LoVo (cell line): Measurements from ENCODE around the gene CCDC146.
"Not testable (repeated sequence)": the region's sequence is repeated elsewhere in the genome, so short reads cannot be mapped to it uniquely, and the experiment has no call there.

Experiments used
- DNase-seq: peaks from one replicate; pipeline ENCODE4 v3.0.0-alpha.2; 2016; ENCODE audit warnings: low spot score

CCDC146 gene, protein sequence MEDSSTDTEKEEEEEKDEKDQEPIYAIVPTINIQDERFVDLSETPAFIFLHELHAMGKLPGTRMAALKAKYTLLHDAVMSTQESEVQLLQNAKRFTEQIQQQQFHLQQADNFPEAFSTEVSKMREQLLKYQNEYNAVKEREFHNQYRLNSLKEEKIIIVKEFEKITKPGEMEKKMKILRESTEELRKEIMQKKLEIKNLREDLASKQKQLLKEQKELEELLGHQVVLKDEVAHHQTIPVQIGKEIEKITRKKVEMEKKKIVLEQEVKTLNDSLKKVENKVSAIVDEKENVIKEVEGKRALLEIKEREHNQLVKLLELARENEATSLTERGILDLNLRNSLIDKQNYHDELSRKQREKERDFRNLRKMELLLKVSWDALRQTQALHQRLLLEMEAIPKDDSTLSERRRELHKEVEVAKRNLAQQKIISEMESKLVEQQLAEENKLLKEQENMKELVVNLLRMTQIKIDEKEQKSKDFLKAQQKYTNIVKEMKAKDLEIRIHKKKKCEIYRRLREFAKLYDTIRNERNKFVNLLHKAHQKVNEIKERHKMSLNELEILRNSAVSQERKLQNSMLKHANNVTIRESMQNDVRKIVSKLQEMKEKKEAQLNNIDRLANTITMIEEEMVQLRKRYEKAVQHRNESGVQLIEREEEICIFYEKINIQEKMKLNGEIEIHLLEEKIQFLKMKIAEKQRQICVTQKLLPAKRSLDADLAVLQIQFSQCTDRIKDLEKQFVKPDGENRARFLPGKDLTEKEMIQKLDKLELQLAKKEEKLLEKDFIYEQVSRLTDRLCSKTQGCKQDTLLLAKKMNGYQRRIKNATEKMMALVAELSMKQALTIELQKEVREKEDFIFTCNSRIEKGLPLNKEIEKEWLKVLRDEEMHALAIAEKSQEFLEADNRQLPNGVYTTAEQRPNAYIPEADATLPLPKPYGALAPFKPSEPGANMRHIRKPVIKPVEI

DNA sequence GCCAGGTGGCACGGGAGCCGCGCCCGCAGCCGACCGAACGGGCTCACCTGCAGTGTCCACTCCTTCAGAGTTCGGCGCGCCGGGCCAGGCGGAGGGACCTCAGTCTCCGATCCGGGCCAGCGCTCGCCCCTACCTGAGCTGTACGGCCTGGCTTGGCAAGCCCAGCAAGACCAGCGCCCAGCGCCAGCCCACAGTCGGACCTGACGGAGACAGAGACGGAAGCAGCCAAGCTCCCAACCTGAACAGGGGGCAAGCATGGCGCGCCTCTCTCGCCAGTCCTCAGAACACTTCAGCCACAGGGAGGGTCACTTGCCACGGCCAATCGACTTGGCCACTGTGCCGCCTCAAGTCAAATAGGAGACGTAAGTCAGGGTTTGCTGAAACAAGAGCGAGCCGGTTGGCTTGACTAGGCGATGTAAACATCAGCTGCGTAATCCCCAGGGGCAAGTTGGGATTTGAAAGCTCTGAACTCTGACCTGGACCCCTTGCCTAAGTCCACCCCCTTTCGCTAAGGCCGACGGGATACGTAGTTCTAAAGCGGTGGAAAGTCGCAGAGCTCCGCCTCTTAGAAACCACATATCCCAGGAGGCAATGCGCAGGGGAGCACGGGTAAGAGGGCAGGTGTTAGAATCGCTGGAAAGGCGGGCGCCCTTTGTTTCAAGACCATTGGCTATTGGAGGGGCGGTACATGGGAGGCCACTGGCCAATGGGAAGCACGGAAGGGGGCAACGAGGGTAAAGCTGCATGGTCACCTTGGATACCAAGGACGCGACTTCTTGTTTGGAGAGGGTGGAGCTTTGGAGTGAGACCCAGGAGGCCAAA lies at the start of gene CCDC146:
TSS of gene CCDC146 (plus strand) at position 756 of the 822 bp plus-strand sequence. CDS start 45,054 bp downstream, outside the sequence.
- peak; percentile 100 for DNase-seq

DNA sequence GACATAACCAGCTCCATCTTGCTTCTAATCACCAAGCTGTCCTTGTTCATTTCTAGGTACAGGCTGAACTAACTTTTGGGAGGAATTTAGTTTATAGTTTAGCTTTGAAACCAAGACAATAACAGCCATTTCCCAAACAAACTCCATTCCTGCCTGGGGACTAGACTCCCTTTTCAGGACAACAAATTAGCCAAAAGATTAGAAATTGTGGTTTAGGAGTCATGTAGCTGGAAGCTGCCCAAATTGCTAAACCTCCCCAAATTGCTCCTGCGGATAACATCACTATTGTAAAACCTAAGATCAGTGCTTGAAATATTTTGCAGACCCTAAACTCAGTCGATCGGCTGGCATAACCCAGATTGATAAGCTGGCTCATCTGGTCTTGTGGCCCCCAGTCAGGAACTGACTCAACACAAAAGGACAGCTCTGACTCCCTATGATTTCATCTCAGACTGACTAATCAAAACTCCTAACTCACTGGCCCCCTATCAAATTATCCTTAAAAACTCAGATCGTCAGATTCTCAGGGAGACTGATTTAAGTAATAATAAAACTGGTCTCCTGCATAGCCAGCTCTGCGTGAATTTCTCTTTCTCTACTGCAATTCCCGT lies 47.5 kb upstream of the CCDC146 start:
- DNase-seq: not testable (repeated sequence)

DNA sequence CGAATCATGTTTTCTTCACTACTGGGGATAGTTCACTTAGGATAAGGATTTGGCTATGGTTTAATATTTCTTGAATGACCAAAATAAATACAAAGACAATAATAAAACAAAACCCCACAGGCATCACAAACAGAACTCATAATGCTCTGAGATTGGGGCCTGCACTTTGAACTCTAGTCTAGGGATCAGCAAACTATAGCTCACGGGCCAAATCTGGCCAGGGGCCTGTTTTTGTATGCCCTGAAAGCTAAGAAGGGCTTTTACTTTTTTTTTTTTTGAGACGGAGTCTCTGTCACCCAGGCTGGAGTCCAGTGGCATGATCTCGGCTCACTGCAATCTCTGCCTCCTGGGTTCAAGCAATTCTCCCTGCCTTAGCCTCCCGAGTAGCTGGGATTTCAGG lies 45.4 kb upstream of the CCDC146 start:
- not testable (repeated sequence) for DNase-seq

DNA sequence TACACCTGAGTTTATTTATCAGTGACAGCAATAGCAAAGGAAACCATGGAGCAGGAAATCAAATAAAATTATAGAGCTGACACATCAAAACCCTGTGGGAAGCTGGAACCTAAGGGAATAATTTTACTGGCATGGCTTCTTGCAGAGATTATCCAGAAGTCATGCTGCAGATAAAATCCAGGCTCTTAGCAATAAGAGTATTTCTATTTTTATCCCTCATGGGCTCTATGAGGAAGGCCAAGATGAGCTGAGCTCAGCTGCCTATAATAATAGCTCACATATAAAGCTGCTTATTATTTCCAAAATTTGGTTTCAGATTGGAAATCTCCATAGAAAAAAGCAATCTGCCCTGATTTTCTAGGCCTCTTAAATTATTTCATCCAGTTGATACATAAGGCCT lies 43.3 kb upstream of the CCDC146 start:
- DNase-seq: not testable (repeated sequence)

DNA sequence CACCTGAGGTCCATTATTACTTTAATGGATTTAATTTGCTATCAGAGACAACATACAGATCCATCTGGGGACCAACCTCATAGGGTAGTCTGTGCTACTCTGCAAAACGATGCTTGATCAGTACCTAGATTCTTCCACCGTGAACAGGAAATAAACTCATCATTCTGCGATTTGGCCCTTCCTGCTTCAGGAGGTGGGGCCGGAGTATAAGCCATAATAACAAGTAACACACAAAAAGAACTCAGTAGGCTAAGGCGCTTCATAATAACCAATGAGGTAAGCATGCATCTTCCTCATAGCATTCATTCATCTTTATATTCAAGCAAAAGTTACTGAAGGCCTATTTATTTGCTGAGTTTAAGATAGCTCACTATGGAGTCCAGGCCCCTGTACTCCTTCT lies 42.8 kb upstream of the CCDC146 start:
- not testable (repeated sequence) for DNase-seq

DNA sequence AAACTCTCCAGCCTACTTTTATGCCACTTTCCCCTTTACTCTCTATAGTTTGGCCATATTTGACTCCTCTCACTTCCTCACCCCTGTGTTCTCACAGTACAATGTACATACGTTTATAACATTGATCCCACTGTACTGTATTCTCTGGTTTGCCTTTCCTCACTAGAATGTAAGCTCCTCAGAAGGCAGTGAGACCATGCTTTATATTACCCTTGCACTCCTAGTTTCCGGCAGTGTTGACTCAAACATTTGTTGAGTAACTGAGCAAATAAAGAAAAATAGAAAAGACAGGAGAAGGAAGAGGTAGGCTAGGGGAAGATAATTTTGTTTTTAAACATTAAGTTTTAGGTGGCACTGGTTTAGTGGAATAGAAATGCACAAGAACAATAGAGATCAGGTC lies 42.2 kb upstream of the CCDC146 start:
- DNase-seq: not testable (repeated sequence)

DNA sequence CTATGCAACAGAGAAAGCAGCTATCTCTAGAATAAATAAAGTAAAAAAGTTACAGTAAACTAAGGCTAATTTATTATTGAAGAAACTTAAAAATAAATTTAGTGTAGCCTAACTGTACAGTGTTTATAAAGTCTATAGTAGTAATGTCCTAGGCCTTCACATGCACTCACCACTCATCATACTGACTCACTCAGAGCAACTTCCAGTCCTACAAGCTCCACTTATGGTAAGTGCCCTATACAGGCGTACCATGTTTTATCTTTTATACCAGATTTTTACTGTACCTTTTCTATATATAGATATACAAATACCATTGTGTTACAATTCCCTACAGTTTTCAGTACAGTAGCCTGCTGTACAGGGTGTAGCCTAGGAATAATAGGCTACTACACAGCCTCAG lies 40.2 kb upstream of the CCDC146 start:
- not testable (repeated sequence) for DNase-seq

DNA sequence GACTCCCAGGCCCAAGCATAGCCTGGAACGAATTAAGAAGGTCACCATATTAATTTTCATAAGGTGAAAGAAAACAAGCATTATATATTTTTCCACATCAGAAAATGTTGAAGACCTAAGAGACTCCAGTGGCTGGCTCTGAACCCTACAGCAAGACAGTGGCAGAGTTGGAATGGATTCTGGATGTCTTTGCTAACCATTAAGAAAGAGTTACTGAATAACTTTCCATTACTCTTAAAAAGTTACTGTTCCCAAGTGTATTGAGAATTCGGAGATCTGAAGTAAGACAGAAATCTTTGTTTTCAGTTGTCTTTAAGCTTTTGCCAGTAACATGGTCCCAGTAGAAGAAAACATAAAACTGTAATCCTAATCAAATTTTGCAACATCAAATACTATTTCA lies 30.1 kb upstream of the CCDC146 start:
- not testable (repeated sequence) for DNase-seq

DNA sequence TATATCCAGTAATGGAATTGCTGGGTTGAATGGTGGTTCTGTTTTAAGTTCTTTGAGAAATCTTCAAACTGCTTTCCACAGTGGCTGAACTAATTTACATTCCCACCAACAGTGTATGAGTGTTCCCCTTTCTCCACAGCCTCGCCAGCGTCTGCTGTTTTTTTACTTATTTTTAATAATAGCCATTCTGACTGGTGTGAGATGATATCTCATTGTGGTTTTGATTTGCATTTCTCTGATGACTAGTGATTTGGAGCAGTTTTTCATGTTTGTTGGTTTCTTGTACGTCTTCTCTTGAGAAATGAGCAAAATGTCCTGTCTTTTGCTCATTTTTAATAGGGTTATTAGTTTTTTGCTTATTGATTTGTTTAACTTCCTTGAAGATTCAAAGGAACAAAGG lies 21.9 kb upstream of the CCDC146 start:
- not testable (repeated sequence) for DNase-seq

DNA sequence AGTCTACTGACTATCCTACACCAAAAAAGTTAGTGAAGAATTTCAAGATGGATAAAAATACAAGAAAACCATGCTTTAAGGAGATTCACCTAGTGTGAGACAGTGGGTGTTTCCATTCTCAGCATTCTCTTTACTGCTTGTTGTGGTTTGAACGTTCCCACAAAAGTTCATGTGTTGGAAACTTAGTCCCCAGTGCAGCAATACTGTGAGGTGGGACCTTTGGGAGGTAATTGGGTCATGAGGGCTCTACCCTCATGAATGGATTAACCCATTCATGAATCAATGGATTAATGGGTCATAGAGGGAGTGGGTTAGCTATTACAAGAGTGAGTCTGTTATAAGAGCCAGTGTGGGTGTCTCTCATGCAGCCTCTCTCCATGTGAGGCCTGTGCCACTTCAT lies 21.2 kb upstream of the CCDC146 start:
- DNase-seq: not testable (repeated sequence)

DNA sequence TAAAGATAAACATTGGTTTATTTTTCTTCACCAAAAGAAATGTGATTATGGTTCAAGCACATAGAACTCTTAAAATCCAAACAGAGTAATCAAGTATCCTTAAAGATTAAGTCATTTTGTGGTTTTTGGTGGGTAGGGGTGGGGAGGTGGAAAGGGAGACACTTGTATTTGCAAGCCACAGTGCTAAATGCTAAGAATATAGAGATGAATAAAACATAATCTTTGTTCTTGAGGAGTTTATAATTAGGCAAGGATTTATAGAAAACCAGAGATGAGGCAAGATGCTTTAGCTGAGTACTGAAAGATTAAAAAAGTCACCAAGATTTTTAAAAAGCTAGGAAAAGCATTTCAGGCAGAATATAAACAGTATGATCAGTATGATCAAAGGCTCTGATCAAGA lies 19.7 kb upstream of the CCDC146 start:
- DNase-seq: not testable (repeated sequence)

DNA sequence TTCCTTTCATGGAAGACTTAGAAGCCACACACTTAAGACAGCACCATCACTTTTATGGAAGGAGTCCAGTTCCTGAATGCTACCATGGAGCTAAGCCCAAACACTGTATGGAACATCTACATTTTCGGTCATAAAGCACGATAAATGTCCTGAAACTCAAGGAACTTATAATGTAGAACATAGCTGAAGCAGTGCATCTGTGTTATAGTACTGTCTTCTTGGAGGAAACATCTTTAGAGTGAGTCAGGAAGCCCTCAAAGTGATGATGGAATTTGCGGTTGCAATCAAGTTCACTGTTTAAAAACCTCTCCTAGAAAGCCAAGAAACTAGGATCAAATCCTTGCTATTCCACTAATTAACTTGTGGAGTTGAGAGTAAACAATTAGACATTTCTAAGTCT lies 16.5 kb upstream of the CCDC146 start:
- not testable (repeated sequence) for DNase-seq

DNA sequence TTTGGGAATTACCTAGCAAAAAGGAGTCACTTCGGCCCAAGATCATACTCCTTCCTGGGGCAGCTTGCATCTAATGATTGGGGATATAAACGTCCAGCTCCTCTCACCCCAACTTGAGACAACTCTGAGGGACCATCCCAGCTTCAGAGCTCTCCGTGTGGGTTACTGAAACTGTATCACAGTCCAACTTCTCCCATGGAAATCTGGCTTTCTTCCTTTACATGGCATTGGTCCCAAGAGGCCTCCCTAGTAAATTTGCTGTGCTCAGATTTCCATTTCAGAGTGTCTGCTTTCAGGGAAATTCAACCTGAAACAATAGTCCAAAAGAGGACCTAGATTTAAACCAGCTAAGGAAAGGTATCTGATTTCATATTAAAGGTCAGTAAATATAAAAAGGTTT lies 14.8 kb upstream of the CCDC146 start:
- not testable (repeated sequence) for DNase-seq

DNA sequence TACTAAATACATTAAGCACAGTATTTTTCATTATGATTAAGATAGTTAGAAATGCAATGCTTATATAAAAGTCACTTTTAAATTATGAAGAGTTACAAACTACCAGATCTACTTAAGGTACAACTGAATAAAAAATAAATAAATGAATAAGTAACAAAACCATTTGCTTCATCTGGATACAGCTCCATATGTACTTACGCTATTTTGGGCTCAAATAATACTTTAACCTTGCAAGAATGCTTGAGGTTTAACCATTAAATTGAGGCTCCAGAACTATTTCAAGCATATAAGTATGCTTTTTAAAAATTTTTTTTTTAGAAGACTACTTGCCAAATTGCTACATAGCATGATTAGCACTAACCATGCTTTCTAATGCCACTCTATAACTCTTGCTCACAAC lies 14.1 kb upstream of the CCDC146 start:
- not testable (repeated sequence) for DNase-seq

DNA sequence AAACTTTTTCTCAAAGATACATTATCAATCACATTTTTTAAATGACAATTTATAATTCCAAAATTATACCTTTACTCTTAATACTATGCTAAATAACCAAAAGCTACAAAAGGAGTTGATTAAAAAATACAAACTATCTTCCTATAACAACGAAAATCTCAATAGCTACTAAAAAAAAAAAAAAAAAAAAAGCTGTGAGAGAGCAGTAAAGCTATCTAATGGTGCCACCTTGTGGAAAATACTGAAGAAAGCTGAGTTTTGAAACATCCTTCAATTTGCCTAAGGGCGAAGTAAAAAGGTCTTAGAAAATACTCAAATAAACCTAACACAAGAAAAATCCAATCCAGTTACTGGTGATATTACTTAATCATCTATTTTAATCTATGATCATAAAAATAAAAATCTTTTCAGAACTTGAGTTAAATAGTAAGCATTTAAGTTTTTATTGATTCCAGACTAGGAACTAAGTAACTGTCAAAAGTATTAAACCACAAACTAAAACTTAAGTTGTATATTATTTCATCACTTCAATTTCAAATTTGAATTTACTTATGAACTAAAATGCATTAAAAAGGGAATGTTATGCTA lies 9.6 kb upstream of the CCDC146 start:
- DNase-seq: not testable (repeated sequence)

DNA sequence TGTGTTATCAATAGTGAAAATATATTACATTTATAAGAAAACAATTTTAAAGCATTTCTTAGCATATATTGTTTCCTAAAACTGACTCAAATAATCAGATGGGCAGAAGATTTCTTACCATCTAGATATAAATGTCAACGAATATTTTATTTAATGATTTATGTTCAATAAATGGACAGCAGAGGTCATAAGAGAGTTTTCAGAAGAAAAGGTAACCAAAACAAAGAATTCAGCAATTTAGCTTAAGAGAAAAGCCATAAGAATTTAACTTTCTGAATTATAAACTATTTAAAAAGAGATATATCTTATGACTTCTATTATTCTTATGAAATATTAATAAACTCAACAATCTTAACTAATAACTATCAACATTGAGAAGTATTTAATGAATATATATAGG lies 3.1 kb downstream of the CCDC146 start:
- DNase-seq: not testable (repeated sequence)

DNA sequence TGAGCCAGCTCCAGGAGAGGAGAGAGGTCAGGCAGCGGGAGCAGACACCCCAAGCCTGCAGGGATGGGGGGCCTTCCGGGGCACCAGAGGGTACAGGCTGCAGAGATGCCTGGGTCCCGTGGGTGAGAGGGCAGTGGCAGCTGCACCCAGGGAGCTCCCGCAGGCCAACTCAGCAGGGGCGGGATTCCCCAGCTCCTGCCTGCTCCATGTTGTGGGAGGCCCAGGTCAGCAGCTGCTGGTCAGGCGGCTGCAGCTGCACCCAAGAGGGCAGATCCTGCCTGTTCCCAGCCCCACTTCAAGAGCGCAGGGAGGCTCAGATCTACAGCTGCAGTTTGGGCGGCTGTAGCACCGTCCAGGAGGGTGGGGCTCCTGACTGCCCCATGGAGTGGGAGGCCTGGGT lies 4.6 kb downstream of the CCDC146 start:
- not testable (repeated sequence) for DNase-seq

DNA sequence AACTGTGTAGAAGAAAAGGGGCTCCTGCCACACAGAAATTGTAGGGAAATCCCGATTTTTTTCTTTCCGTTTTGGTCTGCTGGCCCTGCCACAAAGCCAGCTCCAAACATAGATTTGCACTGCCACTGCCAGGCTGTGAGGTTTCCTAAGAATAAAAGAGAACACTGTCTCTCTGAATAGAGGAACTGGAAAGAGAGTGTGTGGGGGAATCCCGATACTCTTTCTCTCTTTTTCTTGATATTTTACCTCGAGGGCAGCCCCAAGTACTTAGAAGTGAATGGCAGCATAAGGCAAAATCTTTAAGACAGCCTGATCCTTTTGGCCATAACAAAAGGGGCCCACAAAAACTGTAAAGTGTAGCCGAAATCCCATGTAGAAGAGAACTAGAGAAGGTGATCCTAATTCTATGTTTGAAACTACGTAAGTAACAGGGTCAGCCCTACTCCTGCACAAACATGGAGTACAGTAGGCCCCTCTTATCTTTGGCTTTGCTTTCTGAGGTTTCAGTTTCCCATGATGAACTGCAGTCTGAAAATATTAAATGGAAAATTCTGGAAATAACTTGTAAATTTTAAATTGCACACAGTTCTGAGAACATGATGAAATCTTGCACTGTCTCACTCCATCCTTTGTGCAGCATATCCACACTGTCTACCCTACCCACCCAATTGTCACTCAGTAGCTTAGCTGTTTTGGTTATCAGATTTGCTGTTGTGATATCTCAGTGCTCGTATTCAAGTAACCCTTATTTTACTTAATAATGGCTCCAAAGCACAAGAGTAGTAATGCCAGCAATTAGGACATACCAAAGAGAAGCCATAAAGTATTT lies 6.4 kb downstream of the CCDC146 start:
- not testable (repeated sequence) for DNase-seq

DNA sequence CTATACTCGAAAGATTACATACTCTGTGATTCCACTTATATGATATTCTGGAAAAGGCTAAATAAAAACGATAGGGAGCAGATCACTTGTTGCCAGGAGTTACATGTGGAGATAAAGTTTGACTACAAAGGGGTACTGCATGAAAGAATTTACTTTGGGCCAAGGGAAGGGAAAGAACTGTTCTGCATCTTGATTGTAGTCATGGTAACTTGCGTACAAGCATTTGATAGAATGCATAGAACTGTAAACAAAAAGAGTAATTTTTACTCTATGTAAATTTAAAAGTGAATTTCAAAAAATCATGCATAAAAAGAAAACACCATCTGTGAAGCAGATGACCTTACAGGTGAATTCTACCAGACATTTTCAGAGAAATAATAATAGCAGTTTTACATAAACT lies 9.4 kb downstream of the CCDC146 start:
- not testable (repeated sequence) for DNase-seq

DNA sequence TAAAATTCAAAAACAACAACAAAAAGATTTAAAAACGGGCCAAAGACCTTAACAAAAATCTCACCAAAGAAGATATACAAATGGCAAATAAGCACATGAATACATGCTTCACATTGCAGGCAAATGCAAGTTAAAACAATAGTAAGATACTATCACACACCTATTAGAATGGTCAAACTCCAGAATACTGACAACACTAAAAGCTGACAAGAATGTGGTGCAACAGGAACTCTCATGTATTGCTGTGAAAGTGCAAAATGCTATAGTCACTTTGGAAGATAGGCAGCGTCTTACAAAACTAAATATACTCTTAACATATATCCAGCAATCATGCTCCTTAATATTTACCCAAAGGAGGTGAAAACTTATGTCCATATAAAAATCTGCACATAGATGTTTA lies 16.3 kb downstream of the CCDC146 start:
- not testable (repeated sequence) for DNase-seq
